HepG2 (cell line): ENCODE data around the gene LSM10. TPM values are rescaled to one million over a fixed set of nuclear protein-coding genes. Genes with fewer than 3 reads are reported as not detected.

Experiments used
- BCL6 ChIP-seq: IDR thresholded peaks from 2 replicates; pipeline ENCODE4 v1.6.1; 2016; ENCODE audit warnings: missing genetic modification reagents, missing compliant biosample characterization
- EEA1 ChIP-seq: sonication (generic); formaldehyde crosslinking; IDR thresholded peaks from 2 replicates; pipeline ENCODE4 v1.5.1; 2020; ENCODE audit warnings: mild to moderate bottlenecking, missing genetic modification reagents, borderline replicate concordance
- HDAC1 ChIP-seq: sonication (generic); formaldehyde crosslinking; IDR thresholded peaks from 2 replicates; pipeline ENCODE4 v1.5.1; 2020; ENCODE audit warnings: mild to moderate bottlenecking, missing genetic modification reagents
- HNRNPH1 ChIP-seq: fragments of 200-400 bp; formaldehyde crosslinking; optimal IDR thresholded peaks from 2 replicates; pipeline ENCODE3; 2017; ENCODE audit warnings: mild to moderate bottlenecking, low read depth, low read length
- HNRNPLL ChIP-seq: fragments of 200-400 bp; formaldehyde crosslinking; IDR thresholded peaks from 2 replicates; pipeline ENCODE4 v1.6.1; 2017; ENCODE audit warnings: mild to moderate bottlenecking, low read depth, low read length; ENCODE audit not compliant: poor library complexity, severe bottlenecking
- HOMEZ ChIP-seq: IDR thresholded peaks from 2 replicates; pipeline ENCODE4 v1.6.1; 2016; ENCODE audit warnings: low read depth
- HOXA3 ChIP-seq: sonication (generic); formaldehyde crosslinking; IDR thresholded peaks from 2 replicates; pipeline ENCODE4 v1.5.0; 2020; ENCODE audit warnings: missing genetic modification reagents
- JUNB ChIP-seq: sonication (generic); formaldehyde crosslinking; IDR thresholded peaks from 2 replicates; pipeline ENCODE4 v1.8.0; 2022; ENCODE audit warnings: missing genetic modification reagents, mild to moderate bottlenecking, borderline replicate concordance
- MIER3 ChIP-seq: IDR thresholded peaks from 2 replicates; pipeline ENCODE4 v1.6.1; 2016; ENCODE audit warnings: missing compliant biosample characterization, borderline replicate concordance
- POLR2A ChIP-seq, 2 experiments: IDR thresholded peaks; 2 replicates each; pipeline ENCODE4 v1.6.1; 2011; ENCODE audit warnings: low read depth in 2 of 2, low read length in 2 of 2, mild to moderate bottlenecking in 1 of 2, moderate library complexity in 1 of 2; ENCODE audit not compliant: insufficient read depth in 1 of 2
- POLR2AphosphoS5 ChIP-seq: IDR thresholded peaks from 2 replicates; pipeline ENCODE4 v1.6.1; 2012; ENCODE audit warnings: low read depth, low read length
- SAP130 ChIP-seq: IDR thresholded peaks from 2 replicates; pipeline ENCODE4 v1.6.1; 2016; ENCODE audit warnings: low read depth
- SYNCRIP ChIP-seq: fragments of 200-400 bp; formaldehyde crosslinking; IDR thresholded peaks from 2 replicates; pipeline ENCODE4 v1.6.1; 2018; ENCODE audit warnings: mild to moderate bottlenecking, low read depth, low read length; ENCODE audit not compliant: insufficient read depth
- TARDBP ChIP-seq: sonication (generic); formaldehyde crosslinking; IDR thresholded peaks from 2 replicates; pipeline ENCODE4 v1.8.0; 2022; ENCODE audit warnings: mild to moderate bottlenecking, missing genetic modification reagents
- TOE1 ChIP-seq: sonication (generic); formaldehyde crosslinking; IDR thresholded peaks from 2 replicates; pipeline ENCODE4 v1.4.0; 2020; ENCODE audit warnings: mild to moderate bottlenecking, missing genetic modification reagents
- ZFP36 ChIP-seq: fragments of 150-350 bp; IDR thresholded peaks from 2 replicates; pipeline ENCODE4 v1.6.1; 2018; ENCODE audit warnings: borderline replicate concordance, low read length, low read depth; ENCODE audit not compliant: partially characterized antibody
- ZNF317 ChIP-seq: sonication (generic); formaldehyde crosslinking; IDR thresholded peaks from 2 replicates; pipeline ENCODE4 v1.5.0; 2020; ENCODE audit warnings: mild to moderate bottlenecking, missing genetic modification reagents
- ZNF441 ChIP-seq: sonication (generic); formaldehyde crosslinking; IDR thresholded peaks from 2 replicates; pipeline ENCODE4 v1.7.0; 2021; ENCODE audit warnings: missing genetic modification reagents, borderline replicate concordance
- ZNF574 ChIP-seq: sonication (generic); formaldehyde crosslinking; IDR thresholded peaks from 2 replicates; pipeline ENCODE4 v1.4.0; 2020; ENCODE audit warnings: missing genetic modification reagents
- polyA plus RNA-seq, 8 experiments: library from polyadenylated mRNA; depleted of rRNA in 3 of 8; stranded (reverse) in 7 of 8; unstranded in 1 of 8; fragments of >200 nt; fragmentation: Illumina TruSeq in 4 of 8; extraction: Trizol in 4 of 8; gene quantifications; 2 replicates each; pipeline versions ENCODE4 v1.2.1 to v1.2.3, GENCODE V29; 2011 to 2016; ENCODE audit warnings: low read depth in 4 of 8, missing spikeins in 1 of 8, mixed read lengths in 1 of 8; ENCODE audit not compliant: insufficient read depth in 1 of 8
- total RNA-seq, 5 experiments: library from RNA; depleted of rRNA; stranded (reverse); fragments of >200 nt; fragmentation: Illumina TruSeq; extraction: Trizol; gene quantifications; 2 replicates each; pipeline ENCODE4 v1.2.3, GENCODE V29; 2016; ENCODE audit warnings: low read depth in 1 of 5
- TF ChIP-seq, protein P1 (sequence below): sonication (generic); formaldehyde crosslinking; IDR thresholded peaks from 2 replicates; pipeline ENCODE4 v1.4.0; 2020; ENCODE audit warnings: missing genetic modification reagents

The LSM10 gene
- total and polyA plus RNA-seq, 2 of the 13 experiments (the other 11 are each of a cell fraction or from before 2014, with no cell fraction given) = 14.0 to 52.0 TPM

DNA sequence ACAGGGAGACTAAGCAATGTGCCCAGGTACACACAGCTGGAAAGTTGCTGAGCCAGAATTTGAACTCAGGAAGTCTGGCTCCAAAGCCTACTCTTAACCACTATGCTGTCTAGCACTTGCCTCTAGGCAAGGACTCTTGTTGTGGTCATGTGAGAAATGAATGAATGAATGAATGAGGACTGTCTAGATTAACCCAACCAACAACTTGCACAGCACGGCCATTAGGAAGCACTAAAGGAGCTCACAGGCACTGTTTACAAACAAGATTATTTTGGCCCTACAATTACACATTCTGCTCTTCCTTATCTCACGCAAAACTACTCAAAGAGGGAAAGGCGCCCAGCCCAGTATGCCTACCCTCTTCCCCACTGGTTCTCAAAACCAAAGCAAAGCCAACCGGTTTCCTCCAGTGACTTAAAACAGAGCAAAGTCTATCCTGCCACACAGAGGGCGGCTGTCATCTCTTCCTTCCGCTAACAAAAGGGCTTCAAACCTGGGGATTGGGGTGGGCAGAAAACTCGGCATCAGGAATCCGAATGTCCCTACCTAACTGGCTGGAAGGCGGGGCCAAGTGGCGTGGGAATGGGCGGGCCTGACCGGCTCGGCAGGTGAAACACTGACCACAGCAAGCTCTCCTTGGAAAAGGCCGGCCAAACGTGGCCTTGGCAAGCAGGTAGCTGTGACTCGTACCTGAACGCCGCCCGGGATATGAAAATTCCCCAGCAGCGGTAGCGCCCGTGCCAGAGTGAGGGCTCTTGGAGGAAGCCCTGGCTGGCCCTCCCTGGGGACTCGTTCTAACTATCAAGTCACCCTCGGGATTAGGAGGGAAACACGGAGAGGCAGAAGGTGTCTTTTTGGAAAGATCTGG is 12.9 kb downstream of the LSM10 start (continued):
- no peak for TF ChIP-seq JUNB
- TF ChIP-seq HOMEZ (CRISPR knock-in tag) = peak; percentile 95
- no peak for TF ChIP-seq ZFP36
- TF ChIP-seq HDAC1 (CRISPR knock-in tag) = peak; percentile 75
- TF ChIP-seq TOE1 (CRISPR knock-in tag) = no peak
- peak; percentile 68; the same call in 1 of the 2 replicates for TF ChIP-seq TARDBP (CRISPR knock-in tag)
- TF ChIP-seq ZNF574 = peak; percentile 33; the same call in 1 of the 2 replicates
- TF ChIP-seq POLR2A (IDR thresholded peaks at IDR 0.05; ENCODE audit: insufficient read depth in 1 of 2, low read depth in 2 of 2, low read length in 2 of 2) = peak in 1 of 2 experiments; percentile 77; a peak in 3 of 4 replicates
- no peak for TF ChIP-seq HNRNPH1
- no peak for TF ChIP-seq SYNCRIP
- TF ChIP-seq MIER3 (CRISPR knock-in tag) = peak; percentile 15; the same call in 1 of the 2 replicates
- TF ChIP-seq BCL6 (CRISPR knock-in tag) = 0 out of 2 replicates have a peak, but pooled peaks have one; percentile 21
- peak; percentile 95 for TF ChIP-seq SAP130 (CRISPR knock-in tag)
- TF ChIP-seq POLR2AphosphoS5 = 0 out of 2 replicates have a peak, but pooled peaks have one; percentile 15
- peak; percentile 65; the same call in 1 of the 2 replicates for TF ChIP-seq ZNF441 (CRISPR knock-in tag)
- TF ChIP-seq, protein P1, sequence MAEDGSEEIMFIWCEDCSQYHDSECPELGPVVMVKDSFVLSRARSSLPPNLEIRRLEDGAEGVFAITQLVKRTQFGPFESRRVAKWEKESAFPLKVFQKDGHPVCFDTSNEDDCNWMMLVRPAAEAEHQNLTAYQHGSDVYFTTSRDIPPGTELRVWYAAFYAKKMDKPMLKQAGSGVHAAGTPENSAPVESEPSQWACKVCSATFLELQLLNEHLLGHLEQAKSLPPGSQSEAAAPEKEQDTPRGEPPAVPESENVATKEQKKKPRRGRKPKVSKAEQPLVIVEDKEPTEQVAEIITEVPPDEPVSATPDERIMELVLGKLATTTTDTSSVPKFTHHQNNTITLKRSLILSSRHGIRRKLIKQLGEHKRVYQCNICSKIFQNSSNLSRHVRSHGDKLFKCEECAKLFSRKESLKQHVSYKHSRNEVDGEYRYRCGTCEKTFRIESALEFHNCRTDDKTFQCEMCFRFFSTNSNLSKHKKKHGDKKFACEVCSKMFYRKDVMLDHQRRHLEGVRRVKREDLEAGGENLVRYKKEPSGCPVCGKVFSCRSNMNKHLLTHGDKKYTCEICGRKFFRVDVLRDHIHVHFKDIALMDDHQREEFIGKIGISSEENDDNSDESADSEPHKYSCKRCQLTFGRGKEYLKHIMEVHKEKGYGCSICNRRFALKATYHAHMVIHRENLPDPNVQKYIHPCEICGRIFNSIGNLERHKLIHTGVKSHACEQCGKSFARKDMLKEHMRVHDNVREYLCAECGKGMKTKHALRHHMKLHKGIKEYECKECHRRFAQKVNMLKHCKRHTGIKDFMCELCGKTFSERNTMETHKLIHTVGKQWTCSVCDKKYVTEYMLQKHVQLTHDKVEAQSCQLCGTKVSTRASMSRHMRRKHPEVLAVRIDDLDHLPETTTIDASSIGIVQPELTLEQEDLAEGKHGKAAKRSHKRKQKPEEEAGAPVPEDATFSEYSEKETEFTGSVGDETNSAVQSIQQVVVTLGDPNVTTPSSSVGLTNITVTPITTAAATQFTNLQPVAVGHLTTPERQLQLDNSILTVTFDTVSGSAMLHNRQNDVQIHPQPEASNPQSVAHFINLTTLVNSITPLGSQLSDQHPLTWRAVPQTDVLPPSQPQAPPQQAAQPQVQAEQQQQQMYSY (CRISPR knock-in tag) = peak; percentile 98
- TF ChIP-seq HOXA3 (CRISPR knock-in tag) = peak; percentile 56; the same call in 1 of the 2 replicates
- TF ChIP-seq HNRNPLL = peak; percentile 34
- TF ChIP-seq EEA1 (CRISPR knock-in tag) = no peak
- 0 out of 2 replicates have a peak, but pooled peaks have one; percentile 36 for TF ChIP-seq ZNF317 (CRISPR knock-in tag)
